ENCODE results near the gene FHDC1.

GRCh38 chr4:152965611-152966010 is 29.5 kb downstream of the FHDC1 start:
- no peak for TF ChIP-seq CTCF (IDR thresholded peaks at IDR 0.05)
- TF ChIP-seq POLR2A (IDR thresholded peaks at IDR 0.05) = no peak
- TF ChIP-seq POLR2AphosphoS5 (IDR thresholded peaks at IDR 0.05) = no peak
